GM12865 (cell line): ENCODE measurements around the gene DPPA4.

ENCODE experiments used
- DNase-seq: peaks from one replicate; pipeline ENCODE4 v3.0.0; 2010; ENCODE audit warnings: low read depth
- H3K4me3 ChIP-seq: 2 replicates; pipeline ENCODE4 v1.5.1; 2011; ENCODE audit warnings: mild to moderate bottlenecking, low read depth, low read length, control low read depth
- CTCF ChIP-seq: IDR thresholded peaks from 2 replicates; pipeline ENCODE4 v1.5.1; 2011; ENCODE audit warnings: low read length, control low read depth, low read depth, inconsistent platforms; ENCODE audit not compliant: insufficient read depth; ENCODE audit errors: missing control alignments

DPPA4 gene

DNA sequence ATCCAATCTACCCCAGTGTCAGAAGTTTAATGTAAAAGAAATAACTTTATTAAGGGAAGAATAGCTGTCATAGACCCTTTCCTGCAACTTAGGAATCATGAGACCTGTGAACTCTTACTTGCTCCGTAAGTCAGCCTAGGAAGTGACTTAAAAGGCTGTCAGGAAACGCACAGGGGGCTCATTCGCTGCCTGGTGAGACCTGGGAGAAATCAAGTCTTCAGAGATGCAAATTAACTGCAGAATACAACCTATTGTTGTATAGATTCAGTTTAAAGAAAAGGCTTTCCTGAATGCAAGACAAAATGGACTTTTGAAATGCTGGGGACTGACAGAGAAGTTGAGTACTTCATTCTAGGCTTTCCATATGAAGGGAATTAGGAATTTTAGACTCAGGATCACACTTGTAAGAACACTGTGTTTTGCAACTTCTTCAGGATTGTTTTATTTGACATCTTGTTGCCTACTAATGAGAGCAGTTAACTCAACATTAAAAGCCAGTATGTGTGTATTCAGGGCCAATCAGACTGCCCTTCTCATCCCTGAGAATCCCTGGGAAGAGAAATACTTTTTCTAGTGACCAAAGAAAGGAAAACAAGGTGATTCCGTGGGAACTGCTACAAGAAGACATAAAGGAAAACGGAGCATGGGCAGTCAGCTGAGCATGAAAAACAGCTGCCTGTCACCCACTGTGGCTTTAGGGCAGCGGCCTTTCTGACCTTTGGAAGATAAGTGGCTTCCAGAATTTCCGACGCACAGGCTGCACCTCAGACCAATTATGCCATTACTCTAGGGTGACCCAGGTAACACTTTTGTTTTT is 18.5 kb upstream of the DPPA4 start:
- DNase-seq, result no peak
- TF ChIP-seq CTCF, result no peak

GRCh38 chr3:109353057-109353456 is 15.7 kb upstream of the DPPA4 start:
- no peak for DNase-seq
- TF ChIP-seq CTCF, result no peak
- no peak overlapping the region for H3K4me3 ChIP-seq

More for the DNA sequence above, 18.5 kb upstream of the DPPA4 start:
- no peak overlapping the region for H3K4me3 ChIP-seq

- no peak overlapping the region for H3K4me3 ChIP-seq
- TF ChIP-seq CTCF, result no peak
- no peak for DNase-seq
Measured at GRCh38 chr3:109351231-109351630, 13.9 kb upstream of the DPPA4 start.

DNA sequence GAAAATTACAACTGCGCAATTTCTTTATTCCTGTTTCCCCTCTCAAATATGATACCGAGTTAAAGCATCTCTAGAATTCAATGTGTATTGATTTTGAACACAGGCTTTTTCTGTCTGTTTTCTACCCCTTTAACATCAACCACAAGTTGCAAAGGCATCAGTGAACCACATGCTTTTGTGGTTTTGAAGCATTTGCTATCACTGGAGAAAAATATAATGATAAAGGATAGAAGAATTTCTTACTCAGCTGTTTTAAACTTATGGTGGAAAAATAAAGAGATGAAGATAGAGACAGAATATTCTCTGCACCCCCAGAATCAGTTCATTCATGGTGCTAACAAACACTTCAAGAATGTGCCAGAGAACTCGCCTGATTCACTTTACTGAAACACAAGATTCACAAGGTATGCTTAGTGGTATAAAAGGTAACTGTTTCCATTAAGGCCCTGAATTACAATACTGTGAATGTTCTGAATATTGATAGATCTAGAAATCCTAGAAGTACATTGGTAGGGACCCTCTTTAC is 9.5 kb upstream of the DPPA4 start:
- no peak for TF ChIP-seq CTCF
- no peak overlapping the region for H3K4me3 ChIP-seq
- DNase-seq, result no peak

GRCh38 chr3:109346099-109346498 is 8.8 kb upstream of the DPPA4 start:
- no peak for DNase-seq
- no peak overlapping the region for H3K4me3 ChIP-seq
- TF ChIP-seq CTCF, result no peak

- no peak overlapping the region for H3K4me3 ChIP-seq
- DNase-seq, result no peak
- no peak for TF ChIP-seq CTCF
Measured at GRCh38 chr3:109339714-109340648, 2.6 kb upstream of the DPPA4 start.
